Body of pancreas (tissue), 4 donors: ENCODE measurements around the gene CROCC2.

Source experiments
- CTCF ChIP-seq, 7 experiments: fragments of 450-650 bp in 4 of 7; fragments of 200-600 bp in 3 of 7; sonication (generic) in 3 of 7; IDR thresholded peaks; one replicate each; pipeline ENCODE4 v1.5.1; 2016 to 2019; ENCODE audit warnings: antibody characterized with exemption in 7 of 7
- POLR2A ChIP-seq, 3 donors: fragments of 450-650 bp; IDR thresholded peaks; one replicate each; pipeline ENCODE4 v1.6.1; 2016; ENCODE audit warnings: antibody characterized with exemption in 3 of 3, mild to moderate bottlenecking in 2 of 3

- TF ChIP-seq CTCF (IDR thresholded peaks at IDR 0.05), result no peak
- no peak for TF ChIP-seq POLR2A (IDR thresholded peaks at IDR 0.05)
Observed at GRCh38 chr2:240896394-240896793, 9.7 kb upstream of the CROCC2 start.
